ENCODE results near the gene LTB. TPM values are rescaled to one million over a fixed set of nuclear protein-coding genes. Genes with fewer than 3 reads are reported as not detected.

Gene LTB
- total RNA-seq, 6 experiments from 2014 or later = 0.38 TPM; not detected in 5

DNA sequence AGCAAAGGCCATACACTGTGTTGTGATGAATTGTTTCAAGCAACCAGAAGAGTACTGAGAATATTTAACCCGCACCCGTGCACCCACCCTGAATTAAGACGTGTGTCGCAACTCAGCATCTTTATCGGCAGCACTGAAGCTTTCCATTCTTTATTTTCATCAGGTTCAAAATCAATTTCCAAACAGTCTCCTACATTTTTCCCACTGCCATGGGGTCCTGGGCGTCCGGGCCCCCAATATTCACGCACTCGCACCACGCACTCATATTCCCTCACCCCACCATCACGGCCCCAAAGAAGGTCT is 1.8 kb downstream of the LTB start:
- no peak for DNase-seq
- peak overlapping the region; percentile 98 for H3K4me3 Mint-ChIP-seq
- H3K27me3 Mint-ChIP-seq (ENCODE audit: insufficient read depth) = peaks cover 3% of the 10 kb centered on the region; the same call in 1 of the 2 replicates
- H3K27ac Mint-ChIP-seq = peak overlapping the region; percentile 19; the same call in 1 of the 2 replicates
- no peaks in the 10 kb centered on the region for H3K9me3 Mint-ChIP-seq
- no peaks in the 10 kb centered on the region for H3K36me3 Mint-ChIP-seq (ENCODE audit: low read depth)
- H3K4me1 Mint-ChIP-seq (ENCODE audit: low read depth) = peaks cover 22% of the 10 kb centered on the region
- TF ChIP-seq, protein P1, sequence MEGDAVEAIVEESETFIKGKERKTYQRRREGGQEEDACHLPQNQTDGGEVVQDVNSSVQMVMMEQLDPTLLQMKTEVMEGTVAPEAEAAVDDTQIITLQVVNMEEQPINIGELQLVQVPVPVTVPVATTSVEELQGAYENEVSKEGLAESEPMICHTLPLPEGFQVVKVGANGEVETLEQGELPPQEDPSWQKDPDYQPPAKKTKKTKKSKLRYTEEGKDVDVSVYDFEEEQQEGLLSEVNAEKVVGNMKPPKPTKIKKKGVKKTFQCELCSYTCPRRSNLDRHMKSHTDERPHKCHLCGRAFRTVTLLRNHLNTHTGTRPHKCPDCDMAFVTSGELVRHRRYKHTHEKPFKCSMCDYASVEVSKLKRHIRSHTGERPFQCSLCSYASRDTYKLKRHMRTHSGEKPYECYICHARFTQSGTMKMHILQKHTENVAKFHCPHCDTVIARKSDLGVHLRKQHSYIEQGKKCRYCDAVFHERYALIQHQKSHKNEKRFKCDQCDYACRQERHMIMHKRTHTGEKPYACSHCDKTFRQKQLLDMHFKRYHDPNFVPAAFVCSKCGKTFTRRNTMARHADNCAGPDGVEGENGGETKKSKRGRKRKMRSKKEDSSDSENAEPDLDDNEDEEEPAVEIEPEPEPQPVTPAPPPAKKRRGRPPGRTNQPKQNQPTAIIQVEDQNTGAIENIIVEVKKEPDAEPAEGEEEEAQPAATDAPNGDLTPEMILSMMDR (IDR thresholded peaks at IDR 0.05) = no peak

GRCh38 chr6:31579546-31580437 is 2.4 kb downstream of the LTB start:
- Mint-ChIP-seq H3K27ac (no peak overlapping the region), H3K27me3 (ENCODE audit: insufficient read depth) (peaks cover 3% of the 10 kb centered on the region; the same call in 1 of the 2 replicates), H3K4me1 (ENCODE audit: low read depth) (peaks cover 27% of the 10 kb centered on the region), H3K9me3 (no peaks in the 10 kb centered on the region), H3K36me3 (ENCODE audit: low read depth) (no peaks in the 10 kb centered on the region), H3K4me3 (peak overlapping the region; percentile 98)
- TF ChIP-seq, protein P1 (IDR thresholded peaks at IDR 0.05) = no peak
- no peak for DNase-seq

DNA sequence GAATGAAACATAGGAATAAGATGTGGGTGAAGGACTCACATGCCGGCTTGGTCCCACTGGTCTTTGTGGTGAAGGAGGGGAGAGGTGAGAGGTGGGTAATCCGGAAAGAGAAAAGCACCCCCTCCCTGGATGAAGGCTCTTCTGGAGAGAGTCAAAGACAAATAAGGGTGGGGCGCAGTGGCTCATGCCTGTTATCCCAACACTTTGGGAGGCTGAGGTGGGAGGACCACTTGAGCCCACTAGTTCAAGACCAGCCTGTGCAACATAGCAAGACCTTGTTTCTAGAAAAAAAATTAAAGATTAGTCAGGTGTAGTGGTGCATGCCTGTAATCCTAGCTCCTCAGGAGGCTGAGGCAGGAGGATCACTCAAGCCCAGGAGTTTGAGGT is 3.1 kb downstream of the LTB start:
- no peak overlapping the region for H3K27ac Mint-ChIP-seq
- no peak for DNase-seq
- H3K36me3 Mint-ChIP-seq (ENCODE audit: low read depth) = no peaks in the 10 kb centered on the region
- peaks cover 30% of the 10 kb centered on the region for H3K4me1 Mint-ChIP-seq (ENCODE audit: low read depth)
- no peak overlapping the region for H3K4me3 Mint-ChIP-seq
- H3K9me3 Mint-ChIP-seq = no peaks in the 10 kb centered on the region
- H3K27me3 Mint-ChIP-seq (ENCODE audit: insufficient read depth) = peaks cover 3% of the 10 kb centered on the region; the same call in 1 of the 2 replicates
- TF ChIP-seq, protein P1 (IDR thresholded peaks at IDR 0.05) = no peak

- no peaks in the 10 kb centered on the region for H3K9me3 Mint-ChIP-seq
- H3K4me3 Mint-ChIP-seq = no peak overlapping the region
- DNase-seq = no peak
- H3K4me1 Mint-ChIP-seq (ENCODE audit: low read depth) = peaks cover 37% of the 10 kb centered on the region
- H3K27ac Mint-ChIP-seq = no peak overlapping the region
- H3K36me3 Mint-ChIP-seq (ENCODE audit: low read depth) = no peaks in the 10 kb centered on the region
- TF ChIP-seq, protein P1 (IDR thresholded peaks at IDR 0.05) = no peak
- peaks cover 6% of the 10 kb centered on the region for H3K27me3 Mint-ChIP-seq (ENCODE audit: insufficient read depth)
Measured at GRCh38 chr6:31578184-31579118, 3.8 kb downstream of the LTB start.

- H3K9me3 Mint-ChIP-seq = no peaks in the 10 kb centered on the region
- H3K4me1 Mint-ChIP-seq (ENCODE audit: low read depth) = peaks cover 39% of the 10 kb centered on the region
- TF ChIP-seq, protein P1 (IDR thresholded peaks at IDR 0.05) = no peak
- no peak for DNase-seq
- peaks cover 11% of the 10 kb centered on the region for H3K27me3 Mint-ChIP-seq (ENCODE audit: insufficient read depth)
- H3K36me3 Mint-ChIP-seq (ENCODE audit: low read depth) = no peaks in the 10 kb centered on the region
- H3K27ac Mint-ChIP-seq = no peak overlapping the region
- H3K4me3 Mint-ChIP-seq = no peak overlapping the region
Measured at GRCh38 chr6:31577579-31577966, 4.7 kb downstream of the LTB start.
